Mammary epithelial cell (primary cell): ENCODE results near the gene ADCY7.

Experiments
- CTCF ChIP-seq, 2 donors: IDR thresholded peaks in 1 of 2; conservative IDR thresholded peaks in 1 of 2; 2 replicates each; pipeline ENCODE4 v1.5.1; 2011 to 2012; ENCODE audit warnings: inconsistent platforms in 2 of 2, low read length in 2 of 2, mild to moderate bottlenecking in 2 of 2, control low read depth in 1 of 2, low read depth in 1 of 2; ENCODE audit not compliant: insufficient read depth in 1 of 2; ENCODE audit errors: extremely low read depth in 1 of 2
- EZH2 ChIP-seq: IDR thresholded peaks from 2 replicates; pipeline ENCODE4 v1.6.1; 2012; ENCODE audit warnings: low read length, inconsistent platforms, borderline replicate concordance

DNA sequence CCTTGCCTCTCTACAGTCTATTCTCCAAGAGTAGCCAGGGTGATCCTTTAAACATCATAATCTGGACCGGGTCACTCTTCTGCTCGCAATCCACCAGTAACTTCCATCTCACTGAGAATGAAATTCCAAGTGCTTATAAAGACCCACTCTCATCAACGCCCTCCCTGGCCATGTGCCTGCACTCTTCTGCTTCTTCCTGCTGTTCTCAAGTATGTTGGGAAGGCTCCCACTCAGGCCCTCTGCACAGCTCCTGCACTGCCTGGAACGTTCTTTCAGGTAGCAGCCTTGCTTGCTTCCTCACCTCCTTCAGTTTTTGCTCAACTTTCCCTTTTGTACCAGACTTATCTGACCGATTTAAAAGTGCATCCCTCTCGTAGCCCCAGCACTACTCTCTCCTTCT lies 58.0 kb downstream of the ADCY7 start:
- no peak for TF ChIP-seq CTCF (conservative IDR thresholded peaks at IDR 0.05 in 1 of 2, IDR thresholded peaks at IDR 0.05 in 1 of 2; ENCODE audit: extremely low read depth in 1 of 2, insufficient read depth in 1 of 2, low read depth in 1 of 2, low read length in 2 of 2)
- no peak for TF ChIP-seq EZH2
